ENCODE results near the gene CCR5AS.
"Not testable (repeated sequence)": the region's sequence is repeated elsewhere in the genome, so short reads cannot be mapped to it uniquely, and the experiment has no call there.

CCR5AS gene

DNA sequence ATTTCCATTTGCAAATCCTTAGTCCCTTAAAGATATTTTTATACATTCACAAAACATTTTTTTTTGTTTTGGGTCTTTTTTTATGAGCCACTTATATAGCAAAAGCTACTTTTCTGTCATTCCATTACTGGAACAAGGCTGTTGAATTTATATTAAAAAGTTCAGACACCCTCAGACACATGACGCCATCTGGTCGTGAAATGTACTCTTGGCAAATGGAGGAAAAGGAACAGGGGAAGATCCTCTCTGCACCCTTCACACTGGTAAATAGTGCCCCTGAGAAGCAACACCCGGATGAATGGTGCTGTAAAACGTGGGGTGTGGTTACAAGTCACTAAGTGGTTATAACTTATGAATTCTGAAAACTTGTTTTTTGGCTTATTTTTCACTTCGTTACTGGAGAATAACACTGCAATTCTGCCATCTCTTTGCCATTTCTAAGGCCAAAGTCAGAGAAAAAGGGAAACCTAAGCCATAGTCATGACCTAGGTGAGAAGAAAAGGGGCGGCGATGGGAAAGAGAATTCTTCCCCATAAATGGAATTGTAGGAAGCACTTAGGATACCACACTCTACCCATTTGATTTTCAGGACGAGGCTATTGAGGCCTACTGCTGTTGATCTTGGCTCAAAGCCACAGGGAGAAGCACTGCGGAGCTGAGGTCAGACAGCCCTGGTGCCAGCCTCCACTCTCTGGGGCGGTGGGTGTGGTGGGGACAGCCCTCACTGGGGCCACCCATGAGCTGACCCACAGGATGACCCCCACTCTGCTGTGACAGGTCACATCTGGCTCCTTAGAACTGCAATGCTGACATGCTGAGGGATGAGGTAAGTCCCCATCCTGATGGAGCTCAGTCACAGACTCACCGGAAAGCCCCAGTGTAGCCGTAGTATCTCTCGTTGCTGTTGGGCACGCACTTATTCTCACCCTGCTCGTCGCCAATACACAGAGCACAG lies 36.0 kb upstream of the CCR5AS start:
- Histone ChIP-seq H3K36me3 (ENCODE audit: insufficient read depth, low read length) (no peaks in the 10 kb centered on the region), H3K9ac (ENCODE audit: low read depth, low read length) (no peak overlapping the region), H3K9me3 (replicated peaks; ENCODE audit: low read length) (no peaks in the 10 kb centered on the region), H3K4me2 (ENCODE audit: low read length) (no peak overlapping the region), H3K27me3 (ENCODE audit: control insufficient read depth, insufficient read depth, low read length) (peaks cover 43% of the 10 kb centered on the region), H3K4me1 (ENCODE audit: control insufficient read depth, insufficient read depth, low read length) (no peaks in the 10 kb centered on the region), H3K4me3 (ENCODE audit: low read length) (no peak overlapping the region)

DNA sequence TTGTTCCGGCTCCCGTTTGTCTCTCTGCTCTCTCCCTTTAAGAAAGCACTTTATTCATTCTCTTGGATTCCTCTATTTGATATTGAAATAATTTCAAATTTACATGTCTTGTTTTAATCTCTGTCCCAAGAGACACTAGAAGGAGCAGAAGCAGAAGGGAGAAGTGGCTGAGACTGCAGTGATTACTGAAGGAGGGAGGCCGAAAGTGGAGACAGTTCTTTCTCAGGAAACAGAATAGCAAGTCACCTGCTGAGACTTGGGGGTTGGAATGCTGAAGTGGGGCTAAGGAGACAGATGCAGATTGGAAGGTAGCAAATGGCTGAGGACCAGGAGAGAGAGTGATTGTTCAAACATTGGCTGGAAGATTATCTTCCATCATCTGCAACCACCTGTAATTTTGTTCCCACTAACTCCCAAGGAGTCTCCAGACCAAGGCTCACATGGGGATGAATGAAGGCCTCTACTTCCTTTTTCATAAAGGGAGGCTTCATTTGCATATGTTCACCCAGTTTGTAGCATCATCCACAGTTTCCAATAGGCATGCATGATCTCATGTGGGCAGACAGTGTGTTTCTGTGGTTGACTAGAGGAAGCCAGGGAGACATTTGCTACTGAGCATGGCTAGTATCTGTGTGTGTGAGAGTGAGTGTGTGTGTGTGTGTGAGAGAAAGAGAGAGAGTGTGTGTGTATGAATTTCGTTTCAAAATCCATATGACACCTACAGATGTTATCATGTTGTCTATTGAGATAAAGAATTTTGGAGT lies 33.8 kb upstream of the CCR5AS start:
- Histone ChIP-seq H3K9me3 (replicated peaks; ENCODE audit: low read length) (no peaks in the 10 kb centered on the region), H3K4me1 (ENCODE audit: control insufficient read depth, insufficient read depth, low read length) (no peaks in the 10 kb centered on the region), H3K36me3 (ENCODE audit: insufficient read depth, low read length) (no peaks in the 10 kb centered on the region), H3K4me3 (ENCODE audit: low read length) (no peak overlapping the region), H3K4me2 (ENCODE audit: low read length) (no peak overlapping the region), H3K27me3 (ENCODE audit: control insufficient read depth, insufficient read depth, low read length) (peaks cover 32% of the 10 kb centered on the region), H3K9ac (ENCODE audit: low read depth, low read length) (no peak overlapping the region)

DNA sequence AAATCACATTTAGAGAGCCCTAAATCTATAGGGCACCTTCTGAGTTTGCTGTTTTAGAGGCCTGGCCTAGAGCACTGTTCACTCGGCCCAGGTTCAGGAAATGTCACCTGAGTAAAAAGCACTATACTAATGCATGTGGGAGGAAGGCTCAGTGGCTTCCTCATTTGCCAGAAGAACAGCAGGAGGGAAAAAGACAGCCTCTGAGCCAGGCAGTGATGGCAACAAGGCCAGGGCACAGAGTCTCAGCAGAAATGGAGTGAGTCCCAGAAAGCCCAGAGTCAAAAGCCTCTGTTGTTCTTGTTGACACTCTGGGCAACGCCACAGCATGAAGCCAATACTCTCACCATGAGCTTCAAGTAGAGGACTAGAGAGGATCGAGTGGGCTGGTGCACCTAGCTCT lies 32.0 kb upstream of the CCR5AS start:
- no peak overlapping the region for H3K4me3 ChIP-seq (ENCODE audit: low read length)
- H3K36me3 ChIP-seq (ENCODE audit: insufficient read depth, low read length): no peaks in the 10 kb centered on the region
- no peak overlapping the region for H3K4me2 ChIP-seq (ENCODE audit: low read length)
- no peak overlapping the region for H3K9ac ChIP-seq (ENCODE audit: low read depth, low read length)
- no peaks in the 10 kb centered on the region for H3K4me1 ChIP-seq (ENCODE audit: control insufficient read depth, insufficient read depth, low read length)
- no peaks in the 10 kb centered on the region for H3K9me3 ChIP-seq (replicated peaks; ENCODE audit: low read length)
- H3K27me3 ChIP-seq (ENCODE audit: control insufficient read depth, insufficient read depth, low read length): peaks cover 38% of the 10 kb centered on the region

DNA sequence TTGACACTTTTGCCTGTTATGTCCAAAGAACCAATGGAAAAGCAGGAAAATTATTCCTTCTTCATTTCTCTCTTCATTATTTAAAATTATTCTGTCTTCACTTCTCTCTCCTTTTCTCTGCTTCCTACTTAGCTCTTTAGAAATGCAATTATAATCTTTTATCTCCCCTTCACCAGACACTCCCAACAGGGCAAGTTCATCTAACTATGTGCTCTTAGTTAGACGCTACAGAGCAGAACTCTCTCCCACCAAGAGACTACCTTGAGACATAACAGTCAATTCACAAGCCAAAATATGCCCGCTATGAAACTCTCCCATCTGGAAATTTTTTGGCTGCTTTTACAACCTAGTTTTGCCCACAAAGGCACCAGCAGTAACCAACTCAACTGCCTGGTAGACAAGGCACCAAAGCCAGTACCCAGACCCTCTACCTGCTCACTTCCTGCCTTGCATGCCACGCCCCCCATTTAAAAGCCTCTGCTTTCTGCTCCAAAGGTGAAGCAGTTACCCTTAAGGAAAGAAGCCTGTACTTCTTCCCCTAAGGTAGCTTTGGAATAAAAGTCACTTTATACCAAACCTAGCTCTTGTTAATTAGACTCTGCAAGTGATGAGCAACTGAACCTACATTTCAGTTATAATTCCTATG lies 28.3 kb upstream of the CCR5AS start:
- Histone ChIP-seq H3K9ac (ENCODE audit: low read depth, low read length) (no peak overlapping the region), H3K27me3 (ENCODE audit: control insufficient read depth, insufficient read depth, low read length) (peaks cover 31% of the 10 kb centered on the region), H3K4me3 (ENCODE audit: low read length) (no peak overlapping the region), H3K9me3 (replicated peaks; ENCODE audit: low read length) (no peaks in the 10 kb centered on the region), H3K36me3 (ENCODE audit: insufficient read depth, low read length) (no peaks in the 10 kb centered on the region), H3K4me1 (ENCODE audit: control insufficient read depth, insufficient read depth, low read length) (no peaks in the 10 kb centered on the region), H3K4me2 (ENCODE audit: low read length) (no peak overlapping the region)

DNA sequence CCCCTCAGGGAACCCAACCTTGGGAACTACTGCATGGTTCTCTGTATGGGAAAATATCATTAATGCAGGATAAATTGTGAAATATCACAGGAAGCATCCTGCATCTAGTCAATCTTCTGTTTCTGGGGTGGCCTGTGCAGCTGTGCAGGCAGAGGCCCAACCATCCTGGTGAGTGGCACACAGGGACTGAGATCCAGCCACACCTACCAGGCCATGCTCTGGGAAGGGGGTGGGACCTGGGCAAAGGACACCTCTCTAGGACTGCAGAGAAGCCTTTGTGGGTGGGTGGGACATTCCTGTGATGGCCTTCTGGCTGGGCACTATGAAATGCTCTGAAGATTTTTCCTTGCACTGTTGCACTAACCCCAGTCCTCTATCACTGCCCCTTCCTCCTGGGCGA lies 27.0 kb upstream of the CCR5AS start:
- H3K27me3 ChIP-seq (ENCODE audit: control insufficient read depth, insufficient read depth, low read length): peaks cover 26% of the 10 kb centered on the region
- no peak overlapping the region for H3K4me3 ChIP-seq (ENCODE audit: low read length)
- no peaks in the 10 kb centered on the region for H3K4me1 ChIP-seq (ENCODE audit: control insufficient read depth, insufficient read depth, low read length)
- no peak overlapping the region for H3K9ac ChIP-seq (ENCODE audit: low read depth, low read length)
- no peak overlapping the region for H3K4me2 ChIP-seq (ENCODE audit: low read length)
- no peaks in the 10 kb centered on the region for H3K36me3 ChIP-seq (ENCODE audit: insufficient read depth, low read length)
- no peaks in the 10 kb centered on the region for H3K9me3 ChIP-seq (replicated peaks; ENCODE audit: low read length)

DNA sequence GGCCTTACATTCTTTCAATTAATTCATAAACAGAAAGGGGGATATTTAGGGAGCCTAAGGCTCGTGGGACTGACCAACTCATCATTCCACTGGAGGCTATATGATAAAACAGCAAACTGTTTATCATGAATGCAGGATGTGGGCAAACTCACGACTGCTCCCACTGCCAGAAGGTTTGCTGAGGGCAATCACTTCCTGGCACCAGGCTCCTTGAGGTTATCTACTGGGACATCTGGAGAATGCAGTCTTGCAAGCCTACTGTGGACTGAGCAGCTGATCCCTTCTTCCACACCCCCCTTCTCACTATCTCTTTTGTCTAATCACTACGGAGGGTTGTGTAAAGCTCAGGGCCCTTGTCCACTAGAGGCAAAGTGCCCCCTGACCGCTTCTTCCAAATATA lies 26.3 kb upstream of the CCR5AS start:
- H3K9ac ChIP-seq (ENCODE audit: low read depth, low read length); H3K4me3 ChIP-seq (ENCODE audit: low read length); H3K9me3 ChIP-seq (replicated peaks; ENCODE audit: low read length); H3K4me2 ChIP-seq (ENCODE audit: low read length); H3K36me3 ChIP-seq (ENCODE audit: insufficient read depth, low read length); H3K4me1 ChIP-seq (ENCODE audit: control insufficient read depth, insufficient read depth, low read length): not testable (repeated sequence)
- H3K27me3 ChIP-seq (ENCODE audit: control insufficient read depth, insufficient read depth, low read length): peaks cover 24% of the 10 kb centered on the region

DNA sequence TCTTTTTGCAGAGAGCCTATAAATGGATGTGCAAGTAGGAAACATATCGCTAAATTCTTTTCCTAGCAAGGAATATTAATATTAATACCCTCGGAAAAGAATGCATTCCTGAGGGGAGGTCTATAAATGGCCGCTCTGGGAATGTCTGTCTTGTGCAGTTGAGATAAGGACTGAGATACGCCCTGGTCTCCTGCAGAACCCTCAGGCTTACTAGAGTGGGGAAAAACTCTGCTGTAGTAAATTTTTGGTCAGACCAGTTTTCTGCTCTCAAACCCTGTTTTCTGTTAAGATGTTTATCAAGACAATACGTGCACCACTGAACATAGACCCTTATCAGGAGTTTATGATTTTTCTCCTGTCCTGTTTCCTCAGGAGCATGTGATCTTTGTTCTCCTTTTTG lies 25.0 kb upstream of the CCR5AS start:
- not testable (repeated sequence) for H3K4me3 ChIP-seq (ENCODE audit: low read length); H3K9ac ChIP-seq (ENCODE audit: low read depth, low read length); H3K9me3 ChIP-seq (replicated peaks; ENCODE audit: low read length); H3K4me2 ChIP-seq (ENCODE audit: low read length); H3K36me3 ChIP-seq (ENCODE audit: insufficient read depth, low read length); H3K4me1 ChIP-seq (ENCODE audit: control insufficient read depth, insufficient read depth, low read length)
- H3K27me3 ChIP-seq (ENCODE audit: control insufficient read depth, insufficient read depth, low read length): peaks cover 24% of the 10 kb centered on the region

DNA sequence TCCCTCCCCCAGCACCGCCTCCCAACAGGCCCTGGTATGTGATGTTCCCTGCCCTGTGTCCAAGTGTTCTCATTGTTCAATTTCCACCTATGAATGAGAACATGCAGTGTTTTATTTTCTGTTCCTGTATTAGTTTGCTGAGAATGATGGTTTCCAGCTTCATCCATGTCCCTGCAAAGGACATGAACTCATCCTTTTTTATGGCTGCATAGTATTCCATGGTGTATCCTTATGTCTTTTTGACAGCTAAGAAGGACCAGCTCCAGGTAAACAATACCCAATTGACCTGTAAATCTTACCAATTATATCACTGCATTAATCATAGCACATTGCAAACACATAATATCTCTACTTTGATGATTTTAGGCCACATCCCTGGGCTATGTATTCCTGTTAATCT lies 24.0 kb upstream of the CCR5AS start:
- not testable (repeated sequence) for H3K36me3 ChIP-seq (ENCODE audit: insufficient read depth, low read length); H3K9me3 ChIP-seq (replicated peaks; ENCODE audit: low read length); H3K4me2 ChIP-seq (ENCODE audit: low read length); H3K4me1 ChIP-seq (ENCODE audit: control insufficient read depth, insufficient read depth, low read length); H3K9ac ChIP-seq (ENCODE audit: low read depth, low read length); H3K4me3 ChIP-seq (ENCODE audit: low read length)
- H3K27me3 ChIP-seq (ENCODE audit: control insufficient read depth, insufficient read depth, low read length): peaks cover 21% of the 10 kb centered on the region

DNA sequence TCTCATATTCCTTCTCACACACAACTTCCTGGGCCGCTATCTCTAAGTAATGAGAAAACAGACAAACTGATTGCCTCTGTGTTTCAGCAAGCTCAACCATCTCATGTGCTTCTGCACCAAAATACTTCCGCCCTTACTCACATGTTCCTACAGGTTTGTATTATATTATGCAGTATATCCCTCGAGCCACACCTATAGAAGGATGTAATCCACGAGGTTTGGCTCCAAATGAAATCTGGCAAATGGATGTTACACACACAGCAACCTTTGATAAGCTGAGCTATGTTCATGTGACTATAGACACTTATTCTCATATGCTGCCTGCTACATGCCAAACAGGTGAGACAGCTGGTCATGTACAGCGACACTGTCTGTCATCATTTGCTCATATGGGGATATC lies 22.8 kb upstream of the CCR5AS start:
- H3K9ac ChIP-seq (ENCODE audit: low read depth, low read length): no peak overlapping the region
- H3K4me3 ChIP-seq (ENCODE audit: low read length): no peak overlapping the region
- no peaks in the 10 kb centered on the region for H3K9me3 ChIP-seq (replicated peaks; ENCODE audit: low read length)
- H3K36me3 ChIP-seq (ENCODE audit: insufficient read depth, low read length): no peaks in the 10 kb centered on the region
- H3K27me3 ChIP-seq (ENCODE audit: control insufficient read depth, insufficient read depth, low read length): peaks cover 10% of the 10 kb centered on the region
- H3K4me1 ChIP-seq (ENCODE audit: control insufficient read depth, insufficient read depth, low read length): no peaks in the 10 kb centered on the region
- no peak overlapping the region for H3K4me2 ChIP-seq (ENCODE audit: low read length)

DNA sequence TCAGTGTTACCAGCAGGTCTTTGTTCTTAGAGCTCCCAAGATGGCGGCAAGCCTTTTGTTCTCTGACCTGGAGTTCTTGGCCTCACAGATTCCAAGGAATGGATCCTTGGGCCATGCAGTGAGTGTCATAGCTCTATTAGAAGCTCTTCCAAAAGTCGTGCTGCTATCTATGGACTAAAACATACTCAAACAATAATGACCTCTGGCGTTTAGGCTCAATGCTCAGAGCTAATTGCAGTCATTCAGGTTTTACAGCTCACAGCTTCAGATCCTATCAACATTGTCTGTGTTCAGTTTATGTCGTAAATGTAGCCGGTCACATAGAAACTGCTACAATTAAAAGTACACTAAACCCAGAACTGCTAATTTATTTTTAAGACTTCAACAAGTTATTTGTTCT lies 22.4 kb upstream of the CCR5AS start:
- no peaks in the 10 kb centered on the region for H3K36me3 ChIP-seq (ENCODE audit: insufficient read depth, low read length)
- no peak overlapping the region for H3K9ac ChIP-seq (ENCODE audit: low read depth, low read length)
- peaks cover 7% of the 10 kb centered on the region for H3K27me3 ChIP-seq (ENCODE audit: control insufficient read depth, insufficient read depth, low read length)
- no peak overlapping the region for H3K4me3 ChIP-seq (ENCODE audit: low read length)
- no peak overlapping the region for H3K4me2 ChIP-seq (ENCODE audit: low read length)
- H3K4me1 ChIP-seq (ENCODE audit: control insufficient read depth, insufficient read depth, low read length): no peaks in the 10 kb centered on the region
- H3K9me3 ChIP-seq (replicated peaks; ENCODE audit: low read length): no peaks in the 10 kb centered on the region

DNA sequence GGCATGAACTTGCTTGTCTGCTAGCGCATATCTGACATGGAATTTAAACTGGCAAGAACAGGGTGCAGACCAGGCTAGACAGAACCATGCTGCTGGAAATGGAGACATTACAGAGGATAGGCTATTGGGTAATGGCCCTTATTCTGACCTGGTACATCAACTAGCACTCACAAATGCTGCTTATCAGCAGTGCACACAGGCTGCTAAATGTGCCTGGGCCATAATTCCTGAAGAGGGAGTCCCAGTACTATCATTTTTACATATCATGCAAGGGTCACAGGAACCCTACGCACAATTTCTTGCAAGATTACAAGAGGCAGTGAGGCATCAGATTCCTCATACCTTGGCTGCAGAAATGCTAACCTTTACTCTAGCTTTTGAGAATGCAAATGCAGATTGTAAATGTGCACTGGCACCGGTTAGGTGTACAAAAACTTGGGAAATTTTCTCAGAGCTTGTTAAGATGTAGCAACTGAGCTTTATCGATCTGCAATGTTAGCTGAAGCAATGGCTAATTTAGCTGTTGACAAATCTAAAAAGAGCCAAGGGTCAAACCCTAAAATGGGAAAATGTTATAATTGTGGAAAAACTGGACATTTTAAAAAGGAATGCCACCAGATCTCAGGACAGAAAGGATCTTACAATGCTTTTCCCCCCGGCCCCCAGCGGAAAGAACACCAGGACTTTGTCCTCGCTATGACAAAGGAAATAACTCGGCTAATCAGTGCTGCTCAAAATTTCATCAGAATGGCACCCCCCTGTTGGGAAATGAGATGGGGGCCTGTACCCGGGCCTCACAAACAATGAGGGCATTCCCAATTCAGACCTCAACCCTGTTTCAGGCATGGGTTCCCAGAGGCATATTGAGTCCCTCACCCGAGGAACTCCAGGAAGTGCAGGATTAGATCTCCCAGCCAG lies 21.3 kb upstream of the CCR5AS start:
- Histone ChIP-seq H3K4me2 (ENCODE audit: low read length) (no peak overlapping the region), H3K9ac (ENCODE audit: low read depth, low read length) (no peak overlapping the region), H3K27me3 (ENCODE audit: control insufficient read depth, insufficient read depth, low read length) (peaks cover 3% of the 10 kb centered on the region), H3K4me3 (ENCODE audit: low read length) (no peak overlapping the region), H3K4me1 (ENCODE audit: control insufficient read depth, insufficient read depth, low read length) (no peaks in the 10 kb centered on the region), H3K9me3 (replicated peaks; ENCODE audit: low read length) (no peaks in the 10 kb centered on the region), H3K36me3 (ENCODE audit: insufficient read depth, low read length) (no peaks in the 10 kb centered on the region)
